GM12801 (cell line): Measurements from ENCODE around the gene RAP1B.

ENCODE experiments used
- TF ChIP-seq, protein P1 (sequence below): IDR thresholded peaks from one replicate; pipeline ENCODE4 v1.5.1; 2011; ENCODE audit warnings: control low read depth; ENCODE audit not compliant: insufficient read length; ENCODE audit errors: extremely low read depth

The RAP1B gene

DNA sequence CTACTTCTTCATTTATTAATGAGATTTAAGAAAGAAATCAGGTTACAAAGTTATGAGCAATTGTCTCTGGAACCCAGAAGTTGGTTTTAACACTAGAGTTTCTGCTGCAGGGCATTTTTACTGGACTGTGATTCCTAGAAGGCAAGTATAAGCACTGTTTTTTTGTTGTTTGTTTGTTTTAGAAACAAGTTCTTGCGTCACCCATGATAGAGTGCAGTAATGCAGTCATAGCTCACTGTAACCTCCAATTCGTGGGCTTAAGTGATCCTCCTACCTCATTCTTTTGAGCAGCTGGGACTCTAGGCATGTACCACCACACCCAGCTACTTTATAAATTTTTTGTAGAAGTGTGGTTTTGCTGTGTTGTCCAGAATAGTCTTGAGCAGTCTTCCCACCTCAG lies 25.6 kb downstream of the RAP1B start:
- TF ChIP-seq, protein P1, sequence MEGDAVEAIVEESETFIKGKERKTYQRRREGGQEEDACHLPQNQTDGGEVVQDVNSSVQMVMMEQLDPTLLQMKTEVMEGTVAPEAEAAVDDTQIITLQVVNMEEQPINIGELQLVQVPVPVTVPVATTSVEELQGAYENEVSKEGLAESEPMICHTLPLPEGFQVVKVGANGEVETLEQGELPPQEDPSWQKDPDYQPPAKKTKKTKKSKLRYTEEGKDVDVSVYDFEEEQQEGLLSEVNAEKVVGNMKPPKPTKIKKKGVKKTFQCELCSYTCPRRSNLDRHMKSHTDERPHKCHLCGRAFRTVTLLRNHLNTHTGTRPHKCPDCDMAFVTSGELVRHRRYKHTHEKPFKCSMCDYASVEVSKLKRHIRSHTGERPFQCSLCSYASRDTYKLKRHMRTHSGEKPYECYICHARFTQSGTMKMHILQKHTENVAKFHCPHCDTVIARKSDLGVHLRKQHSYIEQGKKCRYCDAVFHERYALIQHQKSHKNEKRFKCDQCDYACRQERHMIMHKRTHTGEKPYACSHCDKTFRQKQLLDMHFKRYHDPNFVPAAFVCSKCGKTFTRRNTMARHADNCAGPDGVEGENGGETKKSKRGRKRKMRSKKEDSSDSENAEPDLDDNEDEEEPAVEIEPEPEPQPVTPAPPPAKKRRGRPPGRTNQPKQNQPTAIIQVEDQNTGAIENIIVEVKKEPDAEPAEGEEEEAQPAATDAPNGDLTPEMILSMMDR, result no peak

DNA sequence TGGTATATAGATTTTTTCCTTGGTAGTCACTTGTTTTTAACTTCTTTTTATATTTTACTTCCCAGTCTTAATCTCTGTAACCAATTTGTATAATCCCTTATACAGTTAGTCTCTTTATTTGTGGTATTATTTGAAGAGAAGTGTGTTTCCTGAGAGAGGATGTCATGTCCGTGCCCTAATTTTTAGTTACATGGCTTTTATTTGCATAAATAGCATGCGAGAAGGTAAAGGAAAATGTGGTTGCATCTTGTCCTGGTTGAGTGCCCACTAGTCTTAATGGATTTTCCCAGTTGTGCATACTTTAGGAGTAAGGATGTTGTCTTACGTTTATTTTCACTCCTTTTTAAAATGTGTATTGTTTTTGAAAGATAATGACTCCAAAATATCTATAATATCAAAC lies 27.5 kb downstream of the RAP1B start:
- TF ChIP-seq, protein P1, result no peak

DNA sequence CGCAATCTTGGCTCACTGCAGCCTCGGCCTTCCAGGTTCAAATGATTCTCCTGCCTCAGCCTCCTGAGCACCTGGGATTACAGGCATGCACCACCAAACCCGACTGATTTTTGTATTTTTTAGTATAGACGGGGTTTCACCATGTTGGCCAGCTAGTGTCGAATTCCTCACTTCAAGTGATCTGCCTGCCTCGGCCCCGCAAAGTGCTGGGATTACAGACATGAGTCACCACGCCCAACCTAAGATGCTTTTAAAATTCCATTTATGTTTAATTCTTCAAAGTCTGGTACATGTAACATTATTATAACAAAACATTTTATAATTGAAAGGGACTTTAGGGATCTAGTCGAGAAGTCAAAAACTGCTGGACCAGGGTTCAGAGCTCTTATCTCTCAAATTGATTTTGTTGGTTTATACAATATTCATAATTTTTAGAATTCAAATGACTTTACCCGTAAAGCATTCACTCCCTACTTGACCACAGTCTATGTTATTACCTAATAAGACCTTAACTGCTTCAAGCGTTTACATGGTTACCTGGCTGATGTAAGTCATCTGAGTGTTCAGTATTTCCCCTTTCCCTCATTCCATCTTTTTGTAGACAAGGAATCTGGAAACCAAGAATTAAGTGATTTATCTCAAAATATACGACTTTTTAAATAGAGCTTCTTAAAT lies 28.2 kb downstream of the RAP1B start:
- TF ChIP-seq, protein P1, result no peak

DNA sequence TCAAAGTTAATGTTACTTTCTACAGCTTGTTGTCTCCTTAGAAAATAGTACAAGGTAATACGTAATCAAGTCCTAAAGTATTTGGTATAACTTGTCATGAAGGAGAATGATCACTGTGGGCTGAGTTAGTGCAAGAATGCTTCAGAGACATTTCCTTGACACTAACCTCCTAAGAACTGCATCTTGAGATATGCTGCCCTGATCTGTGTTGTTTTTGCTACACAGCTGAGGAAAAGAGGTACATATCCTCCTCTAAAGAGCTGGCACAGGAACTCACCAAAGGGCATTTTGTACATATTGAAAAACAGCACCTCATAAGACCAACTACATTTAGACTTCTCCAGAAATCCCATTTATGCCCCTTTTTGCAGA lies 28.7 kb downstream of the RAP1B start:
- TF ChIP-seq, protein P1, result no peak

DNA sequence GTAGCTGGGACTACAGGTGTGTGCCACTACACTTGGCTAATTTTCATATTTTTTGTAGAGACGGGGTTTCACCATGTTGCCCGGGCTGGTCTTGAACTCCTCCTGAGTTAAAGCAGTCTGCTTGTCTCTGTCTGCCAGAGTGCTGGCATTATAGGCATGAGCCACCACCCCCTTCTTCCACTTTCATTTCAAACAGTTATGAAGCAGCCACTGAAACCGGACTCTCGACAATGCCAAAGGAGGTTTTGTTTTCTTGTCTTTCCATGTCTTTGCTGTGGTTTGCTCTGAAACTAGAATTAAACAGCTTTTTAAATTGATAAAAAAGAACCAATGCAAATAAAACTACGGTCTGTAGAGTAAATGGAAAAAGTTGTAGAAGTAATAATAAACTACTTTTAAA lies 30.4 kb downstream of the RAP1B start:
- TF ChIP-seq, protein P1, result no peak

DNA sequence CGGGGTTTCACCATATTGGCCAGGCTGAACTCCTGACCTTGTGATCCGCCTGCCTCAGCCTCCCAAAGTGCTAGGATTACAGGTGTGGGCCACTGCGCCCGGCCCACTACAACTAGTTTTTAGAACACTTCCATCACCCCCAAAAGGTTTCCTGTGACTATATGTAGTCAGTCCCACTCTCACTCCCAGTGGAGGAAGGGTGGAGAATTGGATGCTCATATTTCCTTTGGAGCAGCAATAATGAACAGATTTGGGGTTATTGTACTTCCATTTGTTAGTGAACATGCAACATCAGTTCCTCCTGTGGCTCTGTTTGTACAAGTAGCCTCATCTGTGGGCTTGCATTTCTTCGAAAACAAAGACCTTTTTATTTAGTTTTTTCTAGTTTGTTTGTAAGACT lies 35.8 kb downstream of the RAP1B start:
- TF ChIP-seq, protein P1, result no peak

DNA sequence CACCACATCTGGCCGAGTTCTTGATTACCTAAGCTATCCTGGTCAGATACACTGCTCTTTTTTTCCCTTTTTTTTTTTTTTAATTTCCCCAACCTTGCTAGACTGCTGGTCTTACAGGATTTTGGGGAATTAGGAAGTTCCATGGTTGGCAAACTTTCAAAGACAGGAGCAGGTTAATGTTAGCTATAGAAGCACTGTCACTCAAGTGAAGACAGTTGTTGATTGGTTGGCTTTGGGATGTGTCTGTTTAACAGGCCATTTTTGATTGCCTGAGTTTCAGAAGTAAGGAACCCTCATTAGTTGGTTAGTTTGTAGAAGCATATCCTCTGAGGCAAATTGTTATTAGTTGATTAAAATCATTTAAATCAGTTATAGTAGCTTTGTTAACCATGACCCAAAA lies 36.8 kb downstream of the RAP1B start:
- TF ChIP-seq, protein P1, result no peak
